Choroid plexus epithelial cell (primary cell): ENCODE results near the gene FNDC10.

ENCODE experiments used
- DNase-seq: peaks from one replicate; pipeline ENCODE4 v3.0.0-alpha.2; 2010; ENCODE audit warnings: low read depth
- H3K4me3 ChIP-seq: 2 replicates; pipeline ENCODE4 v1.5.1; 2011; ENCODE audit warnings: low read depth, mild to moderate bottlenecking, control low read depth, low read length, moderate library complexity
- TF ChIP-seq, protein P1 (sequence below): conservative IDR thresholded peaks from 2 replicates; pipeline ENCODE4 v1.5.1; 2011; ENCODE audit warnings: low read depth, mild to moderate bottlenecking, control low read depth, inconsistent platforms, low read length, moderate library complexity

The FNDC10 gene

DNA sequence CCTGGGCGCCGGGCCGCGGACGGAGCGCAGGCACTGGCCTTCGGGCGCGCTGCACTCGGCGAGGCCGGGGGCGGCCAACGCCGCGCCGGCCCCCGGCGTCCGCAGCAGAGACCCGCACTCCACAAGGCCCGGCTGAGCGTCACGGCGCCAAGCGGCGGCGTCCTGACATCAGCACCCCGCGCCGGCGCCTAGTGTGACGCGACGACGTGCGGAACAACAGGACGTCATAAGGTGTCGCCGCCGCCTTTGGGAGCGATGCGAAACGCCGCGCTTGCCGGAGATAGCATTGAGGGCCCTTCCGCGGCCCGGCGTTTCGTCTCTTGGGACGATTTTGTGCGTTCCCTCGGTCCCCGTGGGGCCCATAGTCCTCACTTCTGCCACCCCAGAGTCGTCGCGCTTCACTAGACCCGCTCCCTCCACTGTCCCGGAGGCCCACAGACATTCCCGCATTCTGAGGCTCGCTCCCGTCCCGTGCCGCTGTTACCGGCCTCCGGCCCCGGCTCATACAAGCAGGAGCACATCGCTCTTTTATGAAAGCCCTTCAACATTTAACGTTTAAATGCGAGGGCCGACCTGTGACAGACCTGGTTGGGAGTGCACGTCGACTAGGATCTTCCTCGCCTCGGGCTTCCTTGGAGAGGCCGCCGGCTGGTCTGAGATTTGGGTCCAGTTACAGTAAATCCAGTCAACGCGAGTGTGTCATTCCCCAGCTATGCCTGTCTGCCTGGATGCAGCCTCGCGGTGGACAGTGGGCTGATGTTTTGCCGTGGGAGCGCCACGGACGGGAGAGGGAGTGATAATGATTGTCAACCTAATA, 25.0 kb downstream of the FNDC10 start, which contains the start of gene SSU72:
SSU72 (minus strand) TSS at position 143 of the 817 bp plus-strand sequence. CDS start 306 bp downstream, outside the sequence.
- H3K4me3 ChIP-seq: peak within 1 kb of the TSS; percentile 98
- DNase-seq: peak; percentile 96
- TF ChIP-seq, protein P1, sequence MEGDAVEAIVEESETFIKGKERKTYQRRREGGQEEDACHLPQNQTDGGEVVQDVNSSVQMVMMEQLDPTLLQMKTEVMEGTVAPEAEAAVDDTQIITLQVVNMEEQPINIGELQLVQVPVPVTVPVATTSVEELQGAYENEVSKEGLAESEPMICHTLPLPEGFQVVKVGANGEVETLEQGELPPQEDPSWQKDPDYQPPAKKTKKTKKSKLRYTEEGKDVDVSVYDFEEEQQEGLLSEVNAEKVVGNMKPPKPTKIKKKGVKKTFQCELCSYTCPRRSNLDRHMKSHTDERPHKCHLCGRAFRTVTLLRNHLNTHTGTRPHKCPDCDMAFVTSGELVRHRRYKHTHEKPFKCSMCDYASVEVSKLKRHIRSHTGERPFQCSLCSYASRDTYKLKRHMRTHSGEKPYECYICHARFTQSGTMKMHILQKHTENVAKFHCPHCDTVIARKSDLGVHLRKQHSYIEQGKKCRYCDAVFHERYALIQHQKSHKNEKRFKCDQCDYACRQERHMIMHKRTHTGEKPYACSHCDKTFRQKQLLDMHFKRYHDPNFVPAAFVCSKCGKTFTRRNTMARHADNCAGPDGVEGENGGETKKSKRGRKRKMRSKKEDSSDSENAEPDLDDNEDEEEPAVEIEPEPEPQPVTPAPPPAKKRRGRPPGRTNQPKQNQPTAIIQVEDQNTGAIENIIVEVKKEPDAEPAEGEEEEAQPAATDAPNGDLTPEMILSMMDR: no peak

- TF ChIP-seq, protein P1: peak; percentile 37
- H3K4me3 ChIP-seq: peak overlapping the region; percentile 98
- DNase-seq: peak; percentile 78
Observed at GRCh38 chr1:1573843-1574720, 25.9 kb downstream of the FNDC10 start.

DNA sequence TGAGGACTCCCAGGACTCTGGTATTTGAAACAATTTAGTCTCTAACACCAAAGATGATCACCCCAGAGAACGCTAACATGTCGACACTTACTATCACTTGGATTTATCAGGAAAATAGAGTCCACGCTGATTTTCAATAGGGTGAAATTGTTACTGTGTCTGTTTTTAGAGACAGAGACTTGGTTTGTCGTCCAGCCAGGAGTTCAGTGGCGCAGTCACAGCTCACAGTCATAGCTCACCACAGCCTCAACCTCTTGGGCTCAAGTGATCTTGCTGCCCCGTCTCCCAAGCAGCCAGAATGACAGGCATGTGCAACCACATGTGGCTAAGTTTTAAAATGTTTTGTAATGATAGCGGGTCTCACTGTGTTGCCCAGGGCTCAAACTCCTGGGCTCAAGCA, 30.6 kb downstream of the FNDC10 start:
- TF ChIP-seq, protein P1: no peak
- DNase-seq: no peak
- H3K4me3 ChIP-seq: no peak overlapping the region

DNA sequence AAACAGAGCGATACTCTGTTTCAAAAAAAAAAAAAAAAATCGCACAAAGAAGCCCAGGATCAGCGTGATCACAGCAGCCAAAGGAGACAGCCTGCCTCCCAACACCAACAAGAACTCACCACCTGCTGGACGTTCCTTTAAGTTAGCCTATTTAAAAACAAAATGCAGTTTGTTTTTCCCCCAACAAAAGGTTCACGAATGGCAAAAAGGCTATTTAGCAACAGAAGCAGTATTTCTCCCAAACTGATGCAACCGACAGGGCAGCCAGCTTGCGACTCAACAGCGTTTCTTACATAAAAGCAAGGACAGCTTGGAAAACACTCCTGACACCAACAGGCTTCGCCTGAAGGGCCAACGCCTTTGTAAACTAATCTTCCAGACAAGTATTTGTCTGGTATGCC, 32.0 kb downstream of the FNDC10 start:
- H3K4me3 ChIP-seq: no peak overlapping the region
- peak; percentile 34 for DNase-seq
- TF ChIP-seq, protein P1: no peak

DNA sequence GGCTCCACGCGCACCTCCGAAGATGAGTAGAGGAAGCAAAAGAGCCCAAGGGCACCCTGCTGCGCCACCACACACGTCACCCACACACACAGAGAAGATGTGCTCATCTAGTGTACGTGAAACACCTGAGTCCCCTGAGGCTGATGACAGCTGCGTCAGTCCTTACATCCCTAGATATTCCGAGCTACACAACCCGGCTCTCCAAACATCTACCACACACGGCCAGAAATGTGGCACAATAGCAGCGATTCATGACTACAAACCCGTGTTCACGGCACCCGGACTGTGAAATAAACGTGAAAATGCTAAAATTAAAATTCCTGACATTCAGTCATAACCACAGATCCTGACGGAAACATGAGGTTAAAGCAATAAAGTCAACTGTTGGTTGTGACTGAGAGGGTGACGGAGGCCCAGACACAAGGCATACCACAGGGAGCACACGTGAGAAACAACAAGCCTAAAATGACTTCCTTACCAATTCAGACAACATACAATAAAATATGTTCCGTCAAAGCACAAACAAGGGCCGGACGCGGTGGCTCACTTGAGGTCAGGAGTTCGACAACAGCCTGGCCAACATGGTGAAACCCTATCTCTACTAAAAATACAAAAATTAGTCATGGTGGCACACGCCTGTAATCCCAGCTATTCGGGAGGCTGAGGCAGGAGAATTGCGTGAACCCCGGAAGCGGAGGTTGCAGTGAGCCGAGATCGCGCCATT, 32.6 kb downstream of the FNDC10 start:
- H3K4me3 ChIP-seq: no peak overlapping the region
- TF ChIP-seq, protein P1: no peak
- peak; percentile 32 for DNase-seq

- TF ChIP-seq, protein P1: no peak
- no peak overlapping the region for H3K4me3 ChIP-seq
- DNase-seq: peak; percentile 14
Observed at GRCh38 chr1:1565340-1565739, 34.6 kb downstream of the FNDC10 start.
